Astrocyte of the spinal cord (primary cell): ENCODE data around the gene MPV17L2.
"Not testable (repeated sequence)": the region's sequence is repeated elsewhere in the genome, so short reads cannot be mapped to it uniquely, and the experiment has no call there.

Experiments used
- DNase-seq: peaks from one replicate; pipeline ENCODE4 v3.0.0; 2011; ENCODE audit warnings: low read depth, low spot score
- H3K4me3 ChIP-seq: 2 replicates; pipeline ENCODE4 v1.5.1; 2011; ENCODE audit warnings: low read depth, mild to moderate bottlenecking, low read length, moderate library complexity
- in situ Hi-C: cut with HindIII; loops from 2 replicates; pipeline ENCODE4 v1.10.0; 2017; ENCODE audit warnings: low sequenced_read_pairs
- TF ChIP-seq, protein P1 (sequence below): IDR thresholded peaks from 2 replicates; pipeline ENCODE4 v1.5.1; 2012; ENCODE audit warnings: low read depth, mild to moderate bottlenecking, low read length, inconsistent platforms

The MPV17L2 gene

GRCh38 chr19:18203863-18204393 is 10.9 kb downstream of the MPV17L2 start, which contains the start of gene RAB3A:
Gene RAB3A, minus strand, starts transcription at chr19:18204042. Its CDS starts 1,302 bp downstream, at chr19:18202740.
- DNase-seq = peak; percentile 100
- TF ChIP-seq, protein P1, sequence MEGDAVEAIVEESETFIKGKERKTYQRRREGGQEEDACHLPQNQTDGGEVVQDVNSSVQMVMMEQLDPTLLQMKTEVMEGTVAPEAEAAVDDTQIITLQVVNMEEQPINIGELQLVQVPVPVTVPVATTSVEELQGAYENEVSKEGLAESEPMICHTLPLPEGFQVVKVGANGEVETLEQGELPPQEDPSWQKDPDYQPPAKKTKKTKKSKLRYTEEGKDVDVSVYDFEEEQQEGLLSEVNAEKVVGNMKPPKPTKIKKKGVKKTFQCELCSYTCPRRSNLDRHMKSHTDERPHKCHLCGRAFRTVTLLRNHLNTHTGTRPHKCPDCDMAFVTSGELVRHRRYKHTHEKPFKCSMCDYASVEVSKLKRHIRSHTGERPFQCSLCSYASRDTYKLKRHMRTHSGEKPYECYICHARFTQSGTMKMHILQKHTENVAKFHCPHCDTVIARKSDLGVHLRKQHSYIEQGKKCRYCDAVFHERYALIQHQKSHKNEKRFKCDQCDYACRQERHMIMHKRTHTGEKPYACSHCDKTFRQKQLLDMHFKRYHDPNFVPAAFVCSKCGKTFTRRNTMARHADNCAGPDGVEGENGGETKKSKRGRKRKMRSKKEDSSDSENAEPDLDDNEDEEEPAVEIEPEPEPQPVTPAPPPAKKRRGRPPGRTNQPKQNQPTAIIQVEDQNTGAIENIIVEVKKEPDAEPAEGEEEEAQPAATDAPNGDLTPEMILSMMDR = no peak
- H3K4me3 ChIP-seq = peak within 1 kb of the TSS; percentile 78
- in situ Hi-C loops = no loop called here

GRCh38 chr19:18204394-18205199 is 11.6 kb downstream of the MPV17L2 start:
- in situ Hi-C loops = no loop called here
- peak overlapping the region; percentile 77 for H3K4me3 ChIP-seq
- no peak for DNase-seq
- TF ChIP-seq, protein P1 = no peak

DNA sequence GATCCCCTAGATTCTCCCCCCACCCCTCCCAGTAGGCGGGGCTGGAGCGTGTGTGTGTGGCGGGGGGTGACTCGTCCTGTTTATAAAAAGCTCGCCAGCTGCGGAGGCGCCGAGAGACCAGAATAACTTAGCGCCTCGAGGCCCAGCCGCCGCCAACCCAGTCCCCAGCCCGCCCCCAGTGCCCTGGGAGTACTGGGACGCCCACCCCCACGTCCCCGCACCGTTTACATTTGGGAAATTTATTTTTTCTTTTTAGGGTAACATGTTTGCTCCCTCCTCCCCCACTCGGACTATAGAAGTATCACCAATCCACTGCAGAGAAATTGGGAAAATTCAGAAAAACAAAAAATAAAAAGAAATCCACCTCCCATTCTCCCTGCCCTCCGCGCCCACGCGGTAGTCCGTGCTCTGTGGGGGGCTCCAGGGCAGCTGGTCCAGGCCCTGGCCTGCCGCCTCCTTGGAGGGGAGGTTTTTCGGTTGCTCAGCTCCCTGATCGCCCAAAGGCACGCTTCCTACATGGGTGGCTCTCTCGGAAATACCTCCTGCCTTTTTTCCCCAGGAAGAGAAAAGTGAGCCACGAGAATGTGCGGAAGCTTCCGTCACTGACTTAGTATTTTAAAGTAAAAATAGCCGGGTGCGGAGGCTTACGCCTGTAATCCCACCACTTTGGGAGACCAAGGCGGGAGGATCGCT is 12.3 kb downstream of the MPV17L2 start:
- DNase-seq = peak; percentile 74
- H3K4me3 ChIP-seq = peak overlapping the region; percentile 77
- TF ChIP-seq, protein P1 = no peak
- in situ Hi-C loops = no loop called here

- no peak for DNase-seq
- no peak overlapping the region for H3K4me3 ChIP-seq
- TF ChIP-seq, protein P1 = no peak
- in situ Hi-C loops = no loop called here
These were observed 13.0 kb downstream of the MPV17L2 start for GRCh38 chr19:18206018-18206417.

GRCh38 chr19:18208098-18208951 is 15.3 kb downstream of the MPV17L2 start:
- TF ChIP-seq, protein P1 = peak; percentile 51
- no peak for DNase-seq
- no peak overlapping the region for H3K4me3 ChIP-seq
- in situ Hi-C loops = no loop called here

- in situ Hi-C loops, H3K4me3 ChIP-seq, DNase-seq: not testable (repeated sequence)
These were observed 16.9 kb downstream of the MPV17L2 start for GRCh38 chr19:18209912-18210311.
